WTC11 (cell line): ENCODE data around the gene C10orf90.

Experiments used
- HMGA2 ChIP-seq: fragments of 250-450 bp; sonication (Bioruptor Pico); IDR thresholded peaks from 2 replicates; pipeline ENCODE4 v1.4.0; 2021; ENCODE audit warnings: mild to moderate bottlenecking, moderate library complexity
- KAT7 ChIP-seq: sonication (generic); formaldehyde crosslinking; IDR thresholded peaks from 2 replicates; pipeline ENCODE4 v1.8.1; 2023; ENCODE audit warnings: missing genetic modification reagents, mild to moderate bottlenecking, borderline replicate concordance
- USF2 ChIP-seq: sonication (generic); formaldehyde crosslinking; IDR thresholded peaks from 2 replicates; pipeline ENCODE4 v1.8.1; 2023; ENCODE audit warnings: mild to moderate bottlenecking, missing genetic modification reagents, moderate library complexity
- ZNF416 ChIP-seq: fragments of 250-450 bp; sonication (Bioruptor Pico); IDR thresholded peaks from 2 replicates; pipeline ENCODE4 v1.9.0; 2021; ENCODE audit warnings: mild to moderate bottlenecking, inconsistent platforms

GRCh38 chr10:126634911-126635310 is 35.6 kb downstream of the C10orf90 start:
- TF ChIP-seq KAT7 (CRISPR knock-in tag) (no peak), HMGA2 (CRISPR knock-in tag) (no peak), USF2 (CRISPR knock-in tag) (no peak), ZNF416 (CRISPR knock-in tag) (no peak)
